K562 (cell line): ENCODE measurements around the gene ARL4D.

Experiments used
- ATF3 ChIP-seq, 2 experiments: fragments of 450-650 bp in 1 of 2; sonication (generic) in 1 of 2; formaldehyde crosslinking in 1 of 2; IDR thresholded peaks in 1 of 2; conservative IDR thresholded peaks in 1 of 2; 2 replicates each; pipeline versions ENCODE4 v1.6.1 to v1.8.1; 2016 to 2023; ENCODE audit warnings: mild to moderate bottlenecking in 2 of 2, moderate library complexity in 2 of 2, inconsistent platforms in 1 of 2, missing genetic modification reagents in 1 of 2
- FOXA1 ChIP-seq: fragments of 450-650 bp; IDR thresholded peaks from 2 replicates; pipeline ENCODE4 v1.6.1; 2016; ENCODE audit warnings: mild to moderate bottlenecking, borderline replicate concordance
- FOXJ3 ChIP-seq: sonication (generic); formaldehyde crosslinking; IDR thresholded peaks from 2 replicates; pipeline ENCODE4 v1.4.0; 2020; ENCODE audit warnings: mild to moderate bottlenecking, missing genetic modification reagents
- HDAC6 ChIP-seq: IDR thresholded peaks from 2 replicates; pipeline ENCODE4 v1.6.1; 2012; ENCODE audit warnings: low read depth, mild to moderate bottlenecking, control low read depth, inconsistent platforms, low read length, moderate library complexity
- PHF8 ChIP-seq: fragments of 200-600 bp; sonication (generic); IDR thresholded peaks from 2 replicates; pipeline ENCODE4 v1.6.1; 2012; ENCODE audit warnings: mixed run types, mild to moderate bottlenecking, inconsistent platforms, low read length, moderate library complexity, borderline replicate concordance

DNA sequence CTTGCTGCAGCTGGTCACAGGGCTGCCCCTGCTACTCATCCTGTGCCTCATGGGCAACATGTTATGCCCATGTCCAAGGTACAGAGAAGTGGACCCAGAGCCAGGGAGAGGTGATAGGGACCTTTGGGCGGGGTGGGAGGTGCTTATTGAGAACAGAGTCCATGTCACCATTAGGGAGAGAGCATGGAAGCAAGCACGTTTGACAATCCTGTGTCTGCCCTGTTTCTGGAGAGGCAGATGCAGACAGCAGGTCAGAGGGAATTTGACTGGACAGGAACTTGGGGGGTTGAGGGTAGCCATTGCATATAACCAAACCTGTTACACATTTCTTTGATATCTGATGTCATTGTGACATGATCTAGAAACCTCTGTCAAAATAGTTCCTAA lies 14.3 kb upstream of the ARL4D start:
- no peak for TF ChIP-seq HDAC6
- no peak for TF ChIP-seq PHF8
- TF ChIP-seq FOXJ3 (CRISPR knock-in tag), result no peak
- TF ChIP-seq ATF3 (IDR thresholded peaks at IDR 0.05), result no peak
- TF ChIP-seq ATF3 (CRISPR knock-in tag; conservative IDR thresholded peaks at IDR 0.05), result no peak
- TF ChIP-seq FOXA1, result no peak
